Muscle layer of colon (tissue), 2 donors: ENCODE data around the gene SEZ6L2.

Source experiments
- H3K27ac ChIP-seq: one replicate; pipeline ENCODE4 v1.7.0; 2013; ENCODE audit warnings: low read depth, mild to moderate bottlenecking, low read length, moderate library complexity
- H3K27me3 ChIP-seq, 2 donors: one replicate each; pipeline ENCODE4 v1.7.0; 2013; ENCODE audit warnings: low read length in 2 of 2, mild to moderate bottlenecking in 2 of 2; ENCODE audit not compliant: insufficient read depth in 2 of 2, control insufficient read depth in 1 of 2
- H3K36me3 ChIP-seq: one replicate; pipeline ENCODE4 v1.7.0; 2013; ENCODE audit warnings: mild to moderate bottlenecking, low read length; ENCODE audit not compliant: insufficient read depth
- H3K4me1 ChIP-seq: one replicate; pipeline ENCODE4 v1.7.0; 2013; ENCODE audit warnings: mild to moderate bottlenecking, low read length; ENCODE audit not compliant: insufficient read depth
- H3K4me3 ChIP-seq, 2 donors: one replicate each; pipeline ENCODE4 v1.7.0; 2013; ENCODE audit warnings: low read length in 2 of 2, low read depth in 1 of 2, mild to moderate bottlenecking in 1 of 2, moderate library complexity in 1 of 2
- H3K9ac ChIP-seq: one replicate; pipeline ENCODE4 v1.7.0; 2013; ENCODE audit warnings: low read length
- H3K9me3 ChIP-seq: one replicate; pipeline ENCODE4 v1.7.0; 2013; ENCODE audit warnings: mild to moderate bottlenecking, low read length
- donor health status: abdominal sarcoma.
- donor health status: Adenocarcinoma of cecum.

The SEZ6L2 gene

GRCh38 chr16:29862383-29862883, 36.9 kb downstream of the SEZ6L2 start:
- H3K27ac ChIP-seq, result peak overlapping the region; percentile 90
- no peaks in the 10 kb centered on the region for H3K9me3 ChIP-seq
- peak overlapping the region; percentile 54 for H3K9ac ChIP-seq
- peak overlapping the region; percentile 77 to 84 for H3K4me3 ChIP-seq
- H3K4me1 ChIP-seq, result peaks cover 18% of the 10 kb centered on the region
- H3K36me3 ChIP-seq, result peaks cover 31% of the 10 kb centered on the region
- H3K27me3 ChIP-seq, result no peaks in the 10 kb centered on the region

GRCh38 chr16:29860218-29860617, 39.1 kb downstream of the SEZ6L2 start:
- Histone ChIP-seq H3K4me1 (peaks cover 18% of the 10 kb centered on the region), H3K4me3 (no peak overlapping the region), H3K27me3 (no peaks in the 10 kb centered on the region), H3K9me3 (no peaks in the 10 kb centered on the region), H3K9ac (no peak overlapping the region), H3K36me3 (peaks cover 31% of the 10 kb centered on the region), H3K27ac (no peak overlapping the region)

GRCh38 chr16:29858974-29859373, 40.4 kb downstream of the SEZ6L2 start:
- Histone ChIP-seq H3K36me3 (peaks cover 31% of the 10 kb centered on the region), H3K4me1 (peaks cover 18% of the 10 kb centered on the region), H3K27me3 (no peaks in the 10 kb centered on the region), H3K4me3 (no peak overlapping the region), H3K27ac (no peak overlapping the region), H3K9me3 (no peaks in the 10 kb centered on the region), H3K9ac (no peak overlapping the region)

GRCh38 chr16:29858149-29858849, 41.1 kb downstream of the SEZ6L2 start:
- Histone ChIP-seq H3K4me3 (no peak overlapping the region), H3K36me3 (peaks cover 31% of the 10 kb centered on the region), H3K27ac (no peak overlapping the region), H3K4me1 (peaks cover 18% of the 10 kb centered on the region), H3K27me3 (no peaks in the 10 kb centered on the region), H3K9me3 (no peaks in the 10 kb centered on the region), H3K9ac (no peak overlapping the region)

- H3K27me3 ChIP-seq, result no peaks in the 10 kb centered on the region
Measured at GRCh38 chr16:29857133-29857760, 42.1 kb downstream of the SEZ6L2 start.

GRCh38 chr16:29854520-29855100, 44.7 kb downstream of the SEZ6L2 start:
- Histone ChIP-seq H3K36me3 (peaks cover 16% of the 10 kb centered on the region), H3K9ac (no peak overlapping the region), H3K27ac (no peak overlapping the region), H3K9me3 (no peaks in the 10 kb centered on the region), H3K4me1 (no peaks in the 10 kb centered on the region), H3K27me3 (no peaks in the 10 kb centered on the region), H3K4me3 (no peak overlapping the region)

More at GRCh38 chr16:29857133-29857760, 42.1 kb downstream of the SEZ6L2 start:
- no peaks in the 10 kb centered on the region for H3K9me3 ChIP-seq
- H3K27ac ChIP-seq, result no peak overlapping the region
- H3K9ac ChIP-seq, result no peak overlapping the region
- H3K36me3 ChIP-seq, result peaks cover 31% of the 10 kb centered on the region
- peaks cover 17% of the 10 kb centered on the region for H3K4me1 ChIP-seq
- H3K4me3 ChIP-seq, result no peak overlapping the region

GRCh38 chr16:29852654-29853053, 46.7 kb downstream of the SEZ6L2 start:
- no peaks in the 10 kb centered on the region for H3K27me3 ChIP-seq
- H3K9ac ChIP-seq, result no peak overlapping the region
- no peak overlapping the region for H3K4me3 ChIP-seq
- H3K27ac ChIP-seq, result no peak overlapping the region
- no peaks in the 10 kb centered on the region for H3K4me1 ChIP-seq
- no peaks in the 10 kb centered on the region for H3K9me3 ChIP-seq
- H3K36me3 ChIP-seq, result peaks cover 2% of the 10 kb centered on the region

- Histone ChIP-seq H3K36me3 (peaks cover 16% of the 10 kb centered on the region), H3K4me3 (no peak overlapping the region), H3K9me3 (no peaks in the 10 kb centered on the region), H3K27ac (no peak overlapping the region), H3K9ac (no peak overlapping the region), H3K4me1 (no peaks in the 10 kb centered on the region), H3K27me3 (no peaks in the 10 kb centered on the region)
Measured at GRCh38 chr16:29850998-29851397, 48.4 kb downstream of the SEZ6L2 start.

- peaks cover 23% of the 10 kb centered on the region for H3K36me3 ChIP-seq
- H3K27ac ChIP-seq, result no peak overlapping the region
- no peaks in the 10 kb centered on the region for H3K4me1 ChIP-seq
- no peak overlapping the region for H3K4me3 ChIP-seq
- no peaks in the 10 kb centered on the region for H3K9me3 ChIP-seq
- H3K9ac ChIP-seq, result no peak overlapping the region
- no peaks in the 10 kb centered on the region for H3K27me3 ChIP-seq
Measured at GRCh38 chr16:29849505-29849904, 49.8 kb downstream of the SEZ6L2 start.

GRCh38 chr16:29848420-29849297, 50.7 kb downstream of the SEZ6L2 start:
- no peaks in the 10 kb centered on the region for H3K4me1 ChIP-seq
- no peak overlapping the region for H3K4me3 ChIP-seq
- no peaks in the 10 kb centered on the region for H3K27me3 ChIP-seq
- H3K36me3 ChIP-seq, result peaks cover 28% of the 10 kb centered on the region
- H3K9me3 ChIP-seq, result no peaks in the 10 kb centered on the region
- H3K9ac ChIP-seq, result no peak overlapping the region
- H3K27ac ChIP-seq, result no peak overlapping the region

- no peaks in the 10 kb centered on the region for H3K4me1 ChIP-seq
- H3K9ac ChIP-seq, result no peak overlapping the region
- no peak overlapping the region for H3K4me3 ChIP-seq
- peaks cover 45% of the 10 kb centered on the region for H3K36me3 ChIP-seq
- no peaks in the 10 kb centered on the region for H3K9me3 ChIP-seq
- H3K27me3 ChIP-seq, result no peaks in the 10 kb centered on the region
- no peak overlapping the region for H3K27ac ChIP-seq
Measured at GRCh38 chr16:29845656-29846055, 53.7 kb downstream of the SEZ6L2 start.
